ENCODE results near the gene COPG2. TPM values are rescaled to one million over a fixed set of nuclear protein-coding genes. Genes with fewer than 3 reads are reported as not detected.
"Not testable (repeated sequence)": the region's sequence is repeated elsewhere in the genome, so short reads cannot be mapped to it uniquely, and the experiment has no call there.

The COPG2 gene
- total RNA-seq, 1 experiment from 2014 or later: 26.0 TPM

DNA sequence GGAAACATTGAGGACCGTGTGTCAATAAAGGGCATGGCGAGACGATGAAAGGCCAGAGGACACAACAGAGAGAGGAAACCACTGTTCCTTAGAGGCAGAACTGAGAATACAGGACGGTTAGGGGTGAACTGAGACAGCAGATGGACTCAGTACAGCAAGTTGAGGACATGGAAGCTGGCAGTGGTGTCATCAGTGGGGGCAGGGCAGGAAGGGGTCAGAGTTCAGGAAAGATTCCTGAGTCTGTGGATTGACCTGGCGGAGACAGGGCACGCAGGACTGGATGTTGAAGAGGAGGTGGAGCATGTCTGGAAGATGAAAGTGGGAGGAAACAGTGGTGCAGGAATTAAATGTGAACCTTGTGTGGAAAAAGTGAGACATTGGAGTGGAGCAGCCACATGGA is 130.7 kb downstream of the COPG2 start:
- BruUV-seq (replicated peaks); H3K4me1 ChIP-seq (ENCODE audit: control insufficient read depth, insufficient read depth, low read length); H3K36me3 ChIP-seq (ENCODE audit: control insufficient read depth, insufficient read depth, low read length); ATAC-seq; H3K4me3 ChIP-seq (ENCODE audit: low read depth in 2 of 2, low read length in 2 of 2); H3K27ac ChIP-seq (ENCODE audit: low read length); in situ Hi-C loops (cut with HindIII; ENCODE audit: low pct_unique_long_range_greater_than_20kb, low sequenced_read_pairs); DNase-seq (ENCODE audit: low read depth, low spot score); H3K9me3 ChIP-seq (ENCODE audit: control insufficient read depth, insufficient read depth, low read depth, low read length); CTCF ChIA-PET; H3K27me3 ChIP-seq (ENCODE audit: control insufficient read depth, insufficient read depth, low read length); POLR2A ChIA-PET; intact Hi-C loops (cut with micrococcal nuclease; ENCODE audit: unreplicated experiment): not testable (repeated sequence)

GRCh38 chr7:130529417-130529816 is 139.1 kb downstream of the COPG2 start:
- Histone ChIP-seq H3K36me3 (ENCODE audit: control insufficient read depth, insufficient read depth, low read length) (no peaks in the 10 kb centered on the region), H3K27ac (ENCODE audit: low read length) (no peak overlapping the region), H3K9me3 (ENCODE audit: control insufficient read depth, insufficient read depth, low read depth, low read length) (no peaks in the 10 kb centered on the region), H3K4me1 (ENCODE audit: control insufficient read depth, insufficient read depth, low read length) (no peaks in the 10 kb centered on the region), H3K27me3 (ENCODE audit: control insufficient read depth, insufficient read depth, low read length) (no peaks in the 10 kb centered on the region), H3K4me3 (ENCODE audit: low read depth in 2 of 2, low read length in 2 of 2) (no peak overlapping the region)
- CTCF ChIA-PET: no interaction called here
- BruUV-seq (replicated peaks): no TSS peak
- POLR2A ChIA-PET: no interaction called here
- in situ Hi-C loops (cut with HindIII; ENCODE audit: low pct_unique_long_range_greater_than_20kb, low sequenced_read_pairs): no loop called here
- intact Hi-C loops (cut with micrococcal nuclease; ENCODE audit: unreplicated experiment): no loop called here
- TF ChIP-seq SIN3A (IDR thresholded peaks at IDR 0.05; ENCODE audit: borderline replicate concordance, insufficient read depth, low read depth, low read length) (no peak), POLR2AphosphoS5 (IDR thresholded peaks at IDR 0.05; ENCODE audit: low read depth, low read length) (no peak), TCF7L2 (IDR thresholded peaks at IDR 0.05; ENCODE audit: low read depth, low read length) (no peak)
- TF ChIP-seq, protein P1, sequence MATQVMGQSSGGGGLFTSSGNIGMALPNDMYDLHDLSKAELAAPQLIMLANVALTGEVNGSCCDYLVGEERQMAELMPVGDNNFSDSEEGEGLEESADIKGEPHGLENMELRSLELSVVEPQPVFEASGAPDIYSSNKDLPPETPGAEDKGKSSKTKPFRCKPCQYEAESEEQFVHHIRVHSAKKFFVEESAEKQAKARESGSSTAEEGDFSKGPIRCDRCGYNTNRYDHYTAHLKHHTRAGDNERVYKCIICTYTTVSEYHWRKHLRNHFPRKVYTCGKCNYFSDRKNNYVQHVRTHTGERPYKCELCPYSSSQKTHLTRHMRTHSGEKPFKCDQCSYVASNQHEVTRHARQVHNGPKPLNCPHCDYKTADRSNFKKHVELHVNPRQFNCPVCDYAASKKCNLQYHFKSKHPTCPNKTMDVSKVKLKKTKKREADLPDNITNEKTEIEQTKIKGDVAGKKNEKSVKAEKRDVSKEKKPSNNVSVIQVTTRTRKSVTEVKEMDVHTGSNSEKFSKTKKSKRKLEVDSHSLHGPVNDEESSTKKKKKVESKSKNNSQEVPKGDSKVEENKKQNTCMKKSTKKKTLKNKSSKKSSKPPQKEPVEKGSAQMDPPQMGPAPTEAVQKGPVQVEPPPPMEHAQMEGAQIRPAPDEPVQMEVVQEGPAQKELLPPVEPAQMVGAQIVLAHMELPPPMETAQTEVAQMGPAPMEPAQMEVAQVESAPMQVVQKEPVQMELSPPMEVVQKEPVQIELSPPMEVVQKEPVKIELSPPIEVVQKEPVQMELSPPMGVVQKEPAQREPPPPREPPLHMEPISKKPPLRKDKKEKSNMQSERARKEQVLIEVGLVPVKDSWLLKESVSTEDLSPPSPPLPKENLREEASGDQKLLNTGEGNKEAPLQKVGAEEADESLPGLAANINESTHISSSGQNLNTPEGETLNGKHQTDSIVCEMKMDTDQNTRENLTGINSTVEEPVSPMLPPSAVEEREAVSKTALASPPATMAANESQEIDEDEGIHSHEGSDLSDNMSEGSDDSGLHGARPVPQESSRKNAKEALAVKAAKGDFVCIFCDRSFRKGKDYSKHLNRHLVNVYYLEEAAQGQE (IDR thresholded peaks at IDR 0.05; ENCODE audit: insufficient read depth in 1 of 2, low read depth in 2 of 2, low read length in 1 of 2): no peak
- TF ChIP-seq, protein P2, sequence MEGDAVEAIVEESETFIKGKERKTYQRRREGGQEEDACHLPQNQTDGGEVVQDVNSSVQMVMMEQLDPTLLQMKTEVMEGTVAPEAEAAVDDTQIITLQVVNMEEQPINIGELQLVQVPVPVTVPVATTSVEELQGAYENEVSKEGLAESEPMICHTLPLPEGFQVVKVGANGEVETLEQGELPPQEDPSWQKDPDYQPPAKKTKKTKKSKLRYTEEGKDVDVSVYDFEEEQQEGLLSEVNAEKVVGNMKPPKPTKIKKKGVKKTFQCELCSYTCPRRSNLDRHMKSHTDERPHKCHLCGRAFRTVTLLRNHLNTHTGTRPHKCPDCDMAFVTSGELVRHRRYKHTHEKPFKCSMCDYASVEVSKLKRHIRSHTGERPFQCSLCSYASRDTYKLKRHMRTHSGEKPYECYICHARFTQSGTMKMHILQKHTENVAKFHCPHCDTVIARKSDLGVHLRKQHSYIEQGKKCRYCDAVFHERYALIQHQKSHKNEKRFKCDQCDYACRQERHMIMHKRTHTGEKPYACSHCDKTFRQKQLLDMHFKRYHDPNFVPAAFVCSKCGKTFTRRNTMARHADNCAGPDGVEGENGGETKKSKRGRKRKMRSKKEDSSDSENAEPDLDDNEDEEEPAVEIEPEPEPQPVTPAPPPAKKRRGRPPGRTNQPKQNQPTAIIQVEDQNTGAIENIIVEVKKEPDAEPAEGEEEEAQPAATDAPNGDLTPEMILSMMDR (IDR thresholded peaks at IDR 0.05): no peak
- no peak for DNase-seq (ENCODE audit: low read depth, low spot score)
- ATAC-seq: no peak

- CTCF ChIA-PET; POLR2A ChIA-PET; H3K4me1 ChIP-seq (ENCODE audit: control insufficient read depth, insufficient read depth, low read length); BruUV-seq (replicated peaks); H3K27ac ChIP-seq (ENCODE audit: low read length); H3K9me3 ChIP-seq (ENCODE audit: control insufficient read depth, insufficient read depth, low read depth, low read length); H3K4me3 ChIP-seq (ENCODE audit: low read depth in 2 of 2, low read length in 2 of 2); H3K27me3 ChIP-seq (ENCODE audit: control insufficient read depth, insufficient read depth, low read length); intact Hi-C loops (cut with micrococcal nuclease; ENCODE audit: unreplicated experiment); in situ Hi-C loops (cut with HindIII; ENCODE audit: low pct_unique_long_range_greater_than_20kb, low sequenced_read_pairs); DNase-seq (ENCODE audit: low read depth, low spot score); H3K36me3 ChIP-seq (ENCODE audit: control insufficient read depth, insufficient read depth, low read length); ATAC-seq: not testable (repeated sequence)
Observed at GRCh38 chr7:130527752-130528355, 140.7 kb downstream of the COPG2 start.

Data from Panc1 (cell line).